HCT116 (cell line): ENCODE data around the gene LRCH1. TPM values are rescaled to one million over a fixed set of nuclear protein-coding genes. Genes with fewer than 3 reads are reported as not detected.

Experiments
- ATAC-seq: fragments of 200-7000 bp; cut with Tn5 transposase; 2 replicates; pipeline ENCODE4 v1.9.1; 2020; ENCODE audit warnings: mild to moderate bottlenecking, moderate library complexity
- BruUV-seq: library from RNA; stranded (reverse); fragments of 400-500 nt; replicated peaks from 2 replicates; lab custom pipeline; 2021; lab: Mats Ljungman, UMichigan
- CTCF ChIA-PET: fragments of 300-600 bp; sonication (Branson Sonifier 250); formaldehyde crosslinking; loops from one replicate; lab custom pipeline; 2021; ENCODE audit warnings: antibody characterized with exemption; lab: Charles Lee
- POLR2A ChIA-PET: fragments of 300-600, 350-600 bp; sonication (Branson Sonifier 250); formaldehyde crosslinking; loops from one replicate; lab custom pipeline; 2021; ENCODE audit warnings: antibody characterized with exemption; lab: Charles Lee
- RAD21 ChIA-PET, 2 experiments: fragments of 300-600 bp; sonication (Branson Sonifier 250); formaldehyde crosslinking; loops; one replicate each; lab custom pipeline; 2023; ENCODE audit warnings: low total read pairs in 2 of 2; ENCODE audit not compliant: uncharacterized antibody in 2 of 2, unreplicated experiment in 2 of 2, low non-redundant PET in 1 of 2; lab: Charles Lee
- DNase-seq: peaks from one replicate; pipeline ENCODE4 v3.0.0-alpha.2; 2010; ENCODE audit warnings: low read depth, low spot score
- H2AFZ ChIP-seq: fragments of 200-600 bp; shearing (Covaris generic), sonication (generic); 2 replicates; pipeline ENCODE4 v1.6.1; 2017; ENCODE audit warnings: low read depth, mixed run types, mixed read lengths, antibody characterized with exemption, low read length; ENCODE audit not compliant: poor library complexity, severe bottlenecking
- H3K27ac ChIP-seq: 2 replicates; pipeline ENCODE4 v1.5.1; 2012; ENCODE audit warnings: low read depth, low read length
- H3K27me3 ChIP-seq: fragments of 200-600 bp; sonication (generic); 2 replicates; pipeline ENCODE4 v1.6.1; 2016; ENCODE audit warnings: mixed run types, low read length, mixed read lengths; ENCODE audit not compliant: insufficient read depth
- H3K36me3 ChIP-seq, 2 experiments: fragments of 200-500 bp in 1 of 2; fragments of 200-600 bp in 1 of 2; sonication (Bioruptor generic) in 1 of 2; sonication (generic) in 1 of 2; 2 replicates each; pipeline versions ENCODE4 v1.5.1 to v1.6.1; 2014 to 2016; ENCODE audit warnings: low read length in 2 of 2, inconsistent platforms in 1 of 2, mixed read lengths in 1 of 2, mixed run types in 1 of 2; ENCODE audit not compliant: insufficient read depth in 2 of 2, control insufficient read depth in 1 of 2
- H3K4me1 ChIP-seq, 2 experiments: fragments of 200-600 bp in 1 of 2; sonication (generic) in 1 of 2; 2 replicates each; pipeline versions ENCODE4 v1.5.1 to v1.6.1; 2012 to 2017; ENCODE audit warnings: low read length in 2 of 2, inconsistent platforms in 1 of 2, mild to moderate bottlenecking in 1 of 2, mixed read lengths in 1 of 2, mixed run types in 1 of 2, moderate library complexity in 1 of 2; ENCODE audit not compliant: insufficient read depth in 2 of 2, control insufficient read depth in 1 of 2
- H3K4me2 ChIP-seq: fragments of 200-600 bp; sonication (generic); 2 replicates; pipeline ENCODE4 v1.6.1; 2017; ENCODE audit warnings: mixed run types, low read length, mixed read lengths
- H3K4me3 ChIP-seq, 2 experiments: fragments of 200-600 bp in 1 of 2; sonication (generic) in 1 of 2; replicated peaks in 1 of 2; 2 replicates each; pipeline ENCODE4 v1.5.1; 2011 to 2016; ENCODE audit warnings: low read length in 2 of 2, control low read depth in 1 of 2, low read depth in 1 of 2, mild to moderate bottlenecking in 1 of 2, mixed read lengths in 1 of 2, mixed run types in 1 of 2
- H3K79me2 ChIP-seq: fragments of 200-600 bp; sonication (generic); 2 replicates; pipeline ENCODE4 v1.6.1; 2017; ENCODE audit warnings: mild to moderate bottlenecking, mixed run types, low read length, moderate library complexity, mixed read lengths; ENCODE audit not compliant: insufficient read depth
- H3K9ac ChIP-seq: fragments of 200-600 bp; sonication (generic); 2 replicates; pipeline ENCODE4 v1.6.1; 2016; ENCODE audit warnings: low read length, mixed read lengths
- H3K9me2 ChIP-seq: fragments of 200-600 bp; sonication (generic), shearing (Covaris generic); 2 replicates; pipeline ENCODE4 v1.6.1; 2017; ENCODE audit warnings: mixed run types, mild to moderate bottlenecking, moderate library complexity; ENCODE audit not compliant: insufficient read depth
- H3K9me3 ChIP-seq, 2 experiments: fragments of 200-500 bp in 1 of 2; fragments of 200-600 bp in 1 of 2; sonication (Bioruptor generic) in 1 of 2; sonication (generic) in 1 of 2; 2 replicates each; pipeline ENCODE4 v1.6.1; 2014 to 2017; ENCODE audit warnings: low read length in 2 of 2, mixed read lengths in 2 of 2, inconsistent platforms in 1 of 2, low read depth in 1 of 2, mild to moderate bottlenecking in 1 of 2, mixed run types in 1 of 2, moderate library complexity in 1 of 2; ENCODE audit not compliant: control insufficient read depth in 1 of 2, insufficient read depth in 1 of 2
- H4K20me1 ChIP-seq: fragments of 200-600 bp; sonication (generic), shearing (Covaris generic); 2 replicates; pipeline ENCODE4 v1.6.1; 2017; ENCODE audit warnings: mixed run types, mild to moderate bottlenecking, moderate library complexity; ENCODE audit not compliant: insufficient read depth
- EGR1 ChIP-seq: IDR thresholded peaks from 2 replicates; pipeline ENCODE4 v1.6.1; 2012; ENCODE audit warnings: low read depth
- ELF1 ChIP-seq: IDR thresholded peaks from 2 replicates; pipeline ENCODE4 v1.6.1; 2012; ENCODE audit warnings: low read depth, borderline replicate concordance
- EZH2 ChIP-seq: fragments of 200-600 bp; sonication (generic); IDR thresholded peaks from 2 replicates; pipeline ENCODE4 v1.6.1; 2017; ENCODE audit warnings: antibody characterized with exemption, mixed run types
- SP1 ChIP-seq: IDR thresholded peaks from 2 replicates; pipeline ENCODE4 v1.6.1; 2012; ENCODE audit warnings: low read depth
- SRF ChIP-seq: IDR thresholded peaks from 2 replicates; pipeline ENCODE4 v1.6.1; 2012; ENCODE audit warnings: low read depth
- TCF7L2 ChIP-seq: IDR thresholded peaks from 2 replicates; pipeline ENCODE4 v1.7.0; 2011; ENCODE audit warnings: borderline replicate concordance, inconsistent platforms; ENCODE audit not compliant: insufficient read depth, insufficient read length; ENCODE audit errors: extremely low read depth
- intact Hi-C: fragments of 100-400 bp; cut with micrococcal nuclease; formaldehyde crosslinking; loops from 2 replicates; pipeline ENCODE4 v1.10.0; 2022
- total RNA-seq: library from RNA; stranded (reverse); gene quantifications from one replicate; pipeline ENCODE4 v1.2.1, GENCODE V29; 2021; ENCODE audit not compliant: unreplicated experiment
- TF ChIP-seq, protein P1 (sequence below): IDR thresholded peaks from 2 replicates; pipeline ENCODE4 v1.6.1; 2012
- TF ChIP-seq, protein P2 (sequence below), 3 experiments: fragments of 200-600 bp in 1 of 3; sonication (generic) in 1 of 3; IDR thresholded peaks in 2 of 3; conservative IDR thresholded peaks in 1 of 3; 2 replicates each; pipeline ENCODE4 v1.5.1; 2012 to 2017; ENCODE audit warnings: low read depth in 2 of 3, low read length in 2 of 3, antibody characterized with exemption in 1 of 3, borderline replicate concordance in 1 of 3, control low read depth in 1 of 3, mild to moderate bottlenecking in 1 of 3, mixed read lengths in 1 of 3, mixed run types in 1 of 3, moderate library complexity in 1 of 3; ENCODE audit not compliant: insufficient read depth in 1 of 3

LRCH1 gene
- total RNA-seq, 1 experiment from 2014 or later: 15.6 TPM

DNA sequence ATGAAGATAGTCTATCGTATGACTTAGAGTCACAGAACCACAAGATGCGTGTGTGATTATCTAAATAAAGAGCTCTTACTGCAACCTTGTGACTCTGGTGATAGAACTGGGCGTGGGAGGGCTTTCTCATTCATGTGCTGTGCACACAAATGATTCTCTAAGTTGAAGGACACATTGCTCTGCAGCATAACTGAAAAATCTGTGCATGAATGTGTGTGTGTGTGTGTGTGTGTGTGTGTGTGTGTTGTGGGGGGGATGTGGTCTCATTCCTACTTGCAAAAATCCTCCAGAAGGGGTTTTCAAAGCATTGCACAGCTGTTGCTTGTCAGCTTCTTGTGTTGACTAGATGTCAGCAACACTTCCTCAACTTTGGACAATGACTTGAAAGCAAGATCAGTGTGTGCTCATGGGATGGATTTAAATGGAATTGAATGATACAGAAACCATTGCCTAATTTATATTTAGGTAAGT is 22.4 kb downstream of the LRCH1 start:
- H3K9me3 ChIP-seq: no peaks in the 10 kb centered on the region
- intact Hi-C loops: no loop called here
- H3K27ac ChIP-seq: no peak overlapping the region
- no peak for TF ChIP-seq ELF1
- TF ChIP-seq TCF7L2: no peak
- H4K20me1 ChIP-seq: peaks cover 4% of the 10 kb centered on the region; the same call in 1 of the 2 replicates
- no peaks in the 10 kb centered on the region for H3K9me2 ChIP-seq
- DNase-seq (no peak), ATAC-seq (no peak)
- CTCF ChIA-PET: no interaction called here
- POLR2A ChIA-PET: no interaction called here
- no peak overlapping the region for H2AFZ ChIP-seq
- RAD21 ChIA-PET: no interaction called here
- no peaks in the 10 kb centered on the region for H3K27me3 ChIP-seq
- no peaks in the 10 kb centered on the region for H3K36me3 ChIP-seq
- no peak overlapping the region for H3K4me2 ChIP-seq
- H3K4me3 ChIP-seq: no peak overlapping the region
- H3K4me1 ChIP-seq: no peaks in the 10 kb centered on the region
- H3K9ac ChIP-seq: no peak overlapping the region
- H3K79me2 ChIP-seq: peaks cover 70% of the 10 kb centered on the region
- BruUV-seq: no TSS peak

DNA sequence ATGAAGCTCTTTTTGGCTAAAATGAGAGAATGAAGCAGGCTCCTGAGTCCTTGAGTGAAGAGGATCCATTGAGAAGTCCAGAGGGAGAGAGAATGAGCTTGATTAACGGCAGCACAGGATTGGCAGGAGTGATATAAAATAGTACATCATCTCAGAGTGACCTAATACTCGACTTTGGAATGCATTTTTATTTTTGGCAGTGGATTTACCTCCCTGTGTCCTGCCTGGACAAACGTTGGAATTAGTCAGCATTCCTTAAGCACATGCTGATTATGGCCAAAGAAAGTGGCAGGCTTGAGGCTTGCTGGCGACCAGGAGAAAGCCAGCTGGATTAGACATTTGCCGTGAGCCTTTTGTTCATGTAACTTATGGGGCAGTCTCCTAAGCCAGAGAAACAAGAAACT is 22.9 kb downstream of the LRCH1 start:
- no peaks in the 10 kb centered on the region for H3K4me1 ChIP-seq
- H3K9ac ChIP-seq: no peak overlapping the region
- H3K9me2 ChIP-seq: no peaks in the 10 kb centered on the region
- no peak overlapping the region for H3K4me2 ChIP-seq
- intact Hi-C loops: no loop called here
- DNase-seq: no peak
- CTCF ChIA-PET: no interaction called here
- H3K27ac ChIP-seq: no peak overlapping the region
- no TSS peak for BruUV-seq
- H3K79me2 ChIP-seq: peaks cover 70% of the 10 kb centered on the region
- POLR2A ChIA-PET: no interaction called here
- no peaks in the 10 kb centered on the region for H3K27me3 ChIP-seq
- H3K36me3 ChIP-seq: no peaks in the 10 kb centered on the region
- no peak overlapping the region for H2AFZ ChIP-seq
- no peaks in the 10 kb centered on the region for H3K9me3 ChIP-seq
- ATAC-seq: no peak
- peaks cover 4% of the 10 kb centered on the region; the same call in 1 of the 2 replicates for H4K20me1 ChIP-seq
- TF ChIP-seq SP1 (no peak), EZH2 (no peak), ELF1 (no peak), SRF (no peak), EGR1 (no peak)
- TF ChIP-seq, protein P1, sequence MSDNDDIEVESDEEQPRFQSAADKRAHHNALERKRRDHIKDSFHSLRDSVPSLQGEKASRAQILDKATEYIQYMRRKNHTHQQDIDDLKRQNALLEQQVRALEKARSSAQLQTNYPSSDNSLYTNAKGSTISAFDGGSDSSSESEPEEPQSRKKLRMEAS: no peak
- TF ChIP-seq, protein P2, sequence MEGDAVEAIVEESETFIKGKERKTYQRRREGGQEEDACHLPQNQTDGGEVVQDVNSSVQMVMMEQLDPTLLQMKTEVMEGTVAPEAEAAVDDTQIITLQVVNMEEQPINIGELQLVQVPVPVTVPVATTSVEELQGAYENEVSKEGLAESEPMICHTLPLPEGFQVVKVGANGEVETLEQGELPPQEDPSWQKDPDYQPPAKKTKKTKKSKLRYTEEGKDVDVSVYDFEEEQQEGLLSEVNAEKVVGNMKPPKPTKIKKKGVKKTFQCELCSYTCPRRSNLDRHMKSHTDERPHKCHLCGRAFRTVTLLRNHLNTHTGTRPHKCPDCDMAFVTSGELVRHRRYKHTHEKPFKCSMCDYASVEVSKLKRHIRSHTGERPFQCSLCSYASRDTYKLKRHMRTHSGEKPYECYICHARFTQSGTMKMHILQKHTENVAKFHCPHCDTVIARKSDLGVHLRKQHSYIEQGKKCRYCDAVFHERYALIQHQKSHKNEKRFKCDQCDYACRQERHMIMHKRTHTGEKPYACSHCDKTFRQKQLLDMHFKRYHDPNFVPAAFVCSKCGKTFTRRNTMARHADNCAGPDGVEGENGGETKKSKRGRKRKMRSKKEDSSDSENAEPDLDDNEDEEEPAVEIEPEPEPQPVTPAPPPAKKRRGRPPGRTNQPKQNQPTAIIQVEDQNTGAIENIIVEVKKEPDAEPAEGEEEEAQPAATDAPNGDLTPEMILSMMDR (IDR thresholded peaks at IDR 0.05 in 2 of 3, conservative IDR thresholded peaks at IDR 0.05 in 1 of 3; ENCODE audit: borderline replicate concordance in 1 of 3, insufficient read depth in 1 of 3, low read depth in 2 of 3, low read length in 2 of 3): no peak
- RAD21 ChIA-PET: no interaction called here
- H3K4me3 ChIP-seq: no peak overlapping the region
